IPS-15b (cell line): Measurements from ENCODE around the gene HOXA2.

ENCODE experiments used
- H3K27me3 ChIP-seq: one replicate; pipeline ENCODE4 v1.6.1; 2013; ENCODE audit warnings: low read length; ENCODE audit not compliant: control insufficient read depth, insufficient read depth
- H3K36me3 ChIP-seq: one replicate; pipeline ENCODE4 v1.6.1; 2013; ENCODE audit warnings: low read length; ENCODE audit not compliant: control insufficient read depth, insufficient read depth
- H3K4me1 ChIP-seq: one replicate; pipeline ENCODE4 v1.6.1; 2013; ENCODE audit warnings: mild to moderate bottlenecking, low read length; ENCODE audit not compliant: control insufficient read depth, insufficient read depth
- H3K4me3 ChIP-seq: one replicate; pipeline ENCODE4 v1.5.1; 2013; ENCODE audit warnings: low read depth, low read length
- H3K9ac ChIP-seq: one replicate; pipeline ENCODE4 v1.6.1; 2013; ENCODE audit warnings: low read depth, mild to moderate bottlenecking, low read length
- H3K9me3 ChIP-seq: one replicate; pipeline ENCODE4 v1.6.1; 2013; ENCODE audit warnings: mild to moderate bottlenecking, low read length; ENCODE audit not compliant: control insufficient read depth, insufficient read depth

Gene HOXA2

GRCh38 chr7:27119412-27119911 lies 17.0 kb upstream of the HOXA2 start:
- Histone ChIP-seq H3K4me3 (no peak overlapping the region), H3K27me3 (peaks cover 100% of the 10 kb centered on the region), H3K36me3 (no peaks in the 10 kb centered on the region), H3K9me3 (no peaks in the 10 kb centered on the region), H3K4me1 (no peaks in the 10 kb centered on the region), H3K9ac (no peak overlapping the region)

GRCh38 chr7:27118580-27118979 lies 16.1 kb upstream of the HOXA2 start:
- Histone ChIP-seq H3K9me3 (no peaks in the 10 kb centered on the region), H3K27me3 (peaks cover 96% of the 10 kb centered on the region), H3K4me3 (peak overlapping the region; percentile 8), H3K36me3 (no peaks in the 10 kb centered on the region), H3K4me1 (no peaks in the 10 kb centered on the region), H3K9ac (no peak overlapping the region)

DNA sequence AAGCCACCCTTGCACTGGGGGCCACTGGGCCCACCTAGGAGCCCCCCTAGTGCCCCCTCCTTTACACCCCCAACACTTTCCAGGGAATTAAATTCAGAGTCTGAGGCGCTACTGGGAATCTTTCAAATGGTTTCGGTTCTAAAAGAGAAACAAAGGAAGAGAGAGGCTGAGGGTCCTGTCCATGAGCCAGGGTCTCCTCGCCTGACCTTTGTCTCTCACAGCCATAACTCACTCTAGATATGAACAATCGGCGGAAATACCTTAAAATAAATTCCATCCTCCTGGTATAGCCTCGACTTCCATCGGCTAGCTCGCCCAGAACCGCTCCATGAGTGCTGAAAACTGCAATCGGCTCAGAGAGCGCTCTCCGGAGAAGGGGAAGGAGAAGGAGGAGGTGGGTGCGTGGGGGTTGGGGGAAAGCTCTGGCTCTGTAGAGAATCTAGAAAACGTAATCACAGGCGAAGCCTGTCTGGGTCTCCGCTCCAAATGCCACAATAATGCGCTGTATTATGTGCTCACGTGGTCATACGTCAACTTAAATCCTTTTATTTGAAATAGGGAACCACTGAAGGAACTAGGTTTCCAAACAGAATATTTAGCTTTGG lies 15.5 kb upstream of the HOXA2 start:
- no peaks in the 10 kb centered on the region for H3K36me3 ChIP-seq
- no peaks in the 10 kb centered on the region for H3K9me3 ChIP-seq
- H3K4me3 ChIP-seq = peak overlapping the region; percentile 13
- peaks cover 96% of the 10 kb centered on the region for H3K27me3 ChIP-seq
- H3K9ac ChIP-seq = no peak overlapping the region
- peaks cover 1% of the 10 kb centered on the region for H3K4me1 ChIP-seq

DNA sequence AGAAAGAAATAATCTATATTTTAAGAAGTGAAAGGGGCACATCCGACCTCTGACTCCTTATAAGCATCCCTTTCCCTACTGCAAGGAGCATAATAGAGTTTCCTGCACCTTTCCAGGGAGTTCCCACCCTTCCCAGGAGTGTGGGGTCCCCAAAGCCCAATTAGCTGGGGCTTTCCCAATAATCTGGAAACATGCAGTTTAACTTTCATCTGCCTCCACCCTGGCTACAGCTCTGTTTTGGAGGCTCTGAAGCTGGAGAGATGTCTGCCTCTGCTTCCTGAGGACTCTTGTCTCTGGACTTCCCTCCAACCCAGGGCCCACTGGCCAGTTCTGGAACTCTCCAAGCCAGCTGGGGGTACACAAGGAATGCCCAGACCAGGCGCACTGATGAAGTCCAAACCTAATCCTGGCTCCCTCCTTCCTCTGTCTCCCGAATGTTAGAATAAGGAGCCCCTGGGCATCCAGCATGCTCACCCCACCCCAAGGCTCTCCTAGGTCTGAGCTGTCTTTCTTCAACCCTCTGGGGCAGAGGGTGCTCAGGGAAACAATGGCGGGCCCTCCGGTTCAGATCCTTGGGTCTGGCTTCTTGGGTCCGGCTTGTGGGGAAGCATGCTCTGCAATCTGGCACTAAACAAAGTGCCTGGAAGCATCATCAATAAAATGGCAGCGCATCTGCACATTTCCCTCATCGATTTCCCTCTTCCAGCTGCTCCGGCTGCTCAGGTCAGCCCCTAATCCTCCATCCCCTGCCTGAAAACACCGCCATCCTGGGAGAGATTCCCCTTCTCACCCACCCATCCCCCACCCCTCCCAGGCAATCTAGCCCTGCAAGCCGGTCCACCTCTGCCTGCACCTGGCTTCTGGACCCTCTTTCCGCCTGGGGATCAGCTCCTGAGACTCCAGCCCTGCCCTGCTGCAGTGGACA lies 14.7 kb upstream of the HOXA2 start:
- Histone ChIP-seq H3K36me3 (no peaks in the 10 kb centered on the region), H3K4me3 (peak overlapping the region; percentile 13), H3K9ac (no peak overlapping the region), H3K4me1 (peaks cover 3% of the 10 kb centered on the region), H3K27me3 (peaks cover 96% of the 10 kb centered on the region), H3K9me3 (no peaks in the 10 kb centered on the region)

DNA sequence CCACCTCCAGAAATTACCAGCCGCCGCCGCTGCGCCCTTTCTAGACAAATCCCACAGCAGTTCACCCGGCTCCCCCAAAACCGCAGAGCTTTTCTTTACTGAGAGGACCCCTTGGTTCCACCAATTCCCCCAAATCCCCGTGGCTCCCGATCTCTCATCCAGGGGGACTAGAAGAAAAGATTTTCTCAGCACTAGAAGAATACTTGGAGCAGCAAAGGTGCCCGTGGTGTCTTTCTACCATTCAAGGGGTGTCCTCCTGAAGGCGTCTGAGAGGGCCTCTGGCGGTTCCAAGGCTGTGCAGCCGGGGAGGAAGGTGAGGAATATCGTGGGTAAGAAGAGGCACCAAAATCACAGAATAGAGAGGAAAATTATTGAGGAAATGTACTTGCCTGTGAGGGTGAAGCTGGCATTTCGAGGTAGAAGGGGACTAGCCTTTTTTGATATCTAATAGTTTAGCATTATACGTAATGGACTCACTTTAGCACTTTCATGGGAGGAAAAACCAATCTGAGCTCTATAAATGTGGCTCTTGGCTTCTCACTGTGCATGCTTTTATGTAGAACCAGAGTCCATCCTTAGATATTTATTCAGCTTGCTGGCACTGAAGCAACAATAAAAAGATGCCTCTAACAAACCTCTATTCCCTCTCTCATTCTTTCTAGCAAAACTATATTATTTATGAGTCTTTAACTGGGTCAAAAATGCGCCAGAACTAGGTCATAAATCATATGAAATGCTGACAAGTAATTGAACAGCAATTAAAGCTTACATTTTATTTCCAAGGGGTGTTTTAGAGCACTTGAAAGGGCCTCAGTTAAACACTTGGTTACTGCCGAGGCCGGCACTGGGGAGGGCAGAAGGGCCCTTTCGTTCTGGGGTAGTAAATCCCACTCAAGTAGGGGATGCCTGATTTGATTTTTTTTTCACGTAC lies 13.8 kb upstream of the HOXA2 start:
- Histone ChIP-seq H3K27me3 (peaks cover 96% of the 10 kb centered on the region), H3K9ac (no peak overlapping the region)

DNA sequence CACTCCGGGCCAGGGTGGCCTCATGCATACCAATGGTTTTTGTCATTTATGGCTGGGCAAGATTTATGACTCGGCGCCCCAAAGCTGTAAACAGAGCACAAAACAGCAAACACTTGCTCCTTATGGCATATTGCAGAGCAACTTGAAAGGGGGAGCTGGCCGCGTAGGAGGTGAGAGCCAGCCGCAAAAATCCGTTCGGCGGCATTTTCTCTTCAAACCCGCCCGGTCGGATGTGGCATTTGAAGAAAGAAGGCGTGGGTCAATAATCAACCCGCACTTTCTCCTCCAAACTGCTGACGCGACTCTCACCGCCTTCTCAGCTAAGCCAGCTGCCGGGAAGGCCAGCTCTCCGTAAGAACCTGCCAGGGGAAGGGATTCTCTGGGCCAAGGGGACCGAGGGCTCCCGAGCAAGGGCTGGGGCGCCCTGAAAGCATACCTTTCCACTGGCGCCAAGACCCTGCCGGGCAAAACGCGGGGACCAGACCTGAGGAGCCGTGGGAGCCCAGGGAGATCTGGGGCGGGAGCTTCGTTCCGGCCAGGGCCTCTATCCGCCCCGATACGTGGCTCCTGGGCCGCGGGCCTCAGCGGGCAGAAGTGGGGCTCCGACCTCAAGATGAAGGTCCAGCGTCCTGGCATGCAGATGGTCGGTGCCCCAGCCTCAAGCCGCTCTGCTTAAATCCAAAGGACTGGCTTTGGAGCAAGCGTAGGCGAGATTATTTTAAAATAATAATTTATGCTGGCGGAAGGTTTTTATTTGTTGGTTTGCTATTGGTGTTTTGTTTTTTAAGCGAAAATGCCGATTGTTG lies 12.9 kb upstream of the HOXA2 start:
- Histone ChIP-seq H3K9me3 (no peaks in the 10 kb centered on the region), H3K4me1 (peaks cover 3% of the 10 kb centered on the region), H3K27me3 (peaks cover 96% of the 10 kb centered on the region), H3K4me3 (peak overlapping the region; percentile 22), H3K9ac (no peak overlapping the region), H3K36me3 (no peaks in the 10 kb centered on the region)

More for the DNA sequence above, 13.8 kb upstream of the HOXA2 start:
- H3K4me3 ChIP-seq = no peak overlapping the region
- H3K36me3 ChIP-seq = no peaks in the 10 kb centered on the region
- peaks cover 3% of the 10 kb centered on the region for H3K4me1 ChIP-seq
- H3K9me3 ChIP-seq = no peaks in the 10 kb centered on the region

DNA sequence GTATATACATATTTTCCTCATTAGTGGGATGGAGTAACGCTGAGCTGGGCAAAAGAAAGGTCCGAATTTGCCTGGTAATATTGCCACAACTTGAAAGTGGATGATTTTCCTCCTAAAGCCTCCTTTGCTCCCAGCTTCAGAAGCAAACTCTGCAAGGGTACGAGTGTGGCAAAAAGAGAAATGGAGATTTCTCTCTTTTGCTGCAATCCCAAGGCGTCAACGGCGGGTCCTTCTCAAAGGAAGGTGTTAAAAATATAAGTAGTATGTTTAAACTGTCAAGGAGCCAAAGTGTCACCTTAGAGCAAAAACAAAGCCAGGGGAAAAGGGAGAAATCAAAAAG lies 12.4 kb upstream of the HOXA2 start:
- Histone ChIP-seq H3K36me3 (no peaks in the 10 kb centered on the region), H3K27me3 (peaks cover 96% of the 10 kb centered on the region), H3K9ac (no peak overlapping the region), H3K4me3 (no peak overlapping the region), H3K9me3 (no peaks in the 10 kb centered on the region), H3K4me1 (peaks cover 3% of the 10 kb centered on the region)

DNA sequence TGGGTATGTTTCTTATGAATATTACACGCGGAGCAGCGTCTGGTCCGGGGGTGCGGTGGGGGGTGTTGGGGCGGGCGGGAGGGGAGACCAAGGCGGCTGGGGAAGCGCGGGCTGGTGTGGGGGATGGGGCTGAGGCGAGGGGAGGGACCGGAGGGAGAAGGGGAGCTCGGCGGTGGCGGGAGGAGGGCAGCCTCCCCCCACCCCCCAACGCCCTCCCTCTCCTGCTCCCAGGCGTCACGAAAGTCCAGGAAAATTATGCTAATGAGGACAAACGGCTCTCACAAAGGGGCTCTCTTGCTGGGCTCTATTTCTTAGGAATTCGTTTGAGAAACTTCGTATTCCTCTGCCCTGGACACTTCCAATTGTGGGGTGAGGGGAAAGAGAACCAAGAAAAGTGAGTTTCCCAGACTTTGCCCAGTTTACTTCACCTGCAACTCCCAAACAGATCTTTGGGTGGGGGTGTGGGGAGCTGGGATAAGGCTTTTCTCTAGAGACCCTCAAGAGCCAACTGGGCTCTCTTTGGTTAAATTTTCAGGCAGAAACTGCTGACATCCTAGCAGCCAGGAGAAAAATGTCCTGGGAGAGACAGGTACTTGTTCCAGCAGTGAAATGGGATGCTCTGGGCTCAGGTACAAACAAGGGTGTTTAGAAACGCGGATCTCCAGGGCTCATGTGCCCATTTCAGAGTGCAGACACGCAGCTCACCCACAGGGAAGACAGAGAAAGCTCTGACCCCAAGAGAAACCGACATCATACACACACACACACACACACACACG lies 11.7 kb upstream of the HOXA2 start:
- no peak overlapping the region for H3K9ac ChIP-seq
- H3K36me3 ChIP-seq = no peaks in the 10 kb centered on the region
- peaks cover 96% of the 10 kb centered on the region for H3K27me3 ChIP-seq
- H3K4me1 ChIP-seq = peaks cover 3% of the 10 kb centered on the region
- no peaks in the 10 kb centered on the region for H3K9me3 ChIP-seq
- no peak overlapping the region for H3K4me3 ChIP-seq

DNA sequence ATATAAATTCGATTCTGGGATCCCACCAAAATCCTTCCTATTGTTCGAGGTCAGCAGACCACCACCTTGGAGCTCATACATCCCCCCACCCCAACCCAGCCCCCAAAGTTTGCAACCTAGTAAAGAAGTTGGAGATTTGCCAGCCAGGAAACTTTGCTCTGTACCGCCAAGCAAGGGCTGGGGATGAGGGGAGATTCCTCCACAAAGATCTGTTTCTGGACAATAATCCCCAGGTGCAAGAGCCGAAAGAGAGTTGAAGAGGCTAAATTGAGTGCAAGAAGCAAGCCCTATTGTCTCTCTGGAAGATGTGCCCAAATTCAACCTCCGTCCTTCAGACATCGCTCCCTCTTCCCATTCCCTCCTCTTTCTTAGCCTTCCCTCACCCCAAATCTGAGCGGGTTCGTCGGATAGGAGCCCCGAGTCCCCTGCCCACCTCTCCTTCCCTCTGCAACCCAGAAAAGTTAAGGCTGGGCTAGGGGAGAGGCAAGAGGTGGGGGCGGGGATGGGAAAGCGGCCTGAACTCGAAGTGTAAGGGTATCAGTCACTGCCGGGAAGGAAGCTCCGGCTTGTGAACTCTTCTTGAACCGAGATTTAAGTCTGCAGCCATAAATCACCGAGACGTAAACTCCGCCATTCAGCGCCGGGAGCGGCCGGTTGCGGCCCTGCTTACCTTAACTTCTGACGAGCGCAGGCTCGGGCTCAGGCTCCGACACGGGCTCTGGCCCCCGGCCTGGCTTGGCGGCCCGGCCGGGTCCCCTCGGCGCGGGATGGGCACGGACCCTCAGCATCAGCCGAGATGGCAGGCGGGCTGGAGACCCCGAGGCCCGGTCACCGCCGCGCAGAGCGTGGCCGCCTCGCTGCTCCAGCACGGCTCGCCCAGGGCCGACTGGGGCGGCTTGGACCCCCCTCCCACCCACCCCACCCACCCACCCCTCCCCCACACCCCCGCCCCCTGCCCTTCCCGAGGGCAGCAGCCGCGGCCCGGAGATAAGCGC lies 10.8 kb upstream of the HOXA2 start:
- peaks cover 3% of the 10 kb centered on the region for H3K4me1 ChIP-seq
- H3K9me3 ChIP-seq = no peaks in the 10 kb centered on the region
- H3K9ac ChIP-seq = no peak overlapping the region
- H3K36me3 ChIP-seq = no peaks in the 10 kb centered on the region
- peaks cover 96% of the 10 kb centered on the region for H3K27me3 ChIP-seq
- peak overlapping the region; percentile 37 for H3K4me3 ChIP-seq

GRCh38 chr7:27112361-27112760 lies 9.9 kb upstream of the HOXA2 start:
- H3K36me3 ChIP-seq = no peaks in the 10 kb centered on the region
- no peaks in the 10 kb centered on the region for H3K9me3 ChIP-seq
- H3K4me3 ChIP-seq = no peak overlapping the region
- peaks cover 3% of the 10 kb centered on the region for H3K4me1 ChIP-seq
- peaks cover 95% of the 10 kb centered on the region for H3K27me3 ChIP-seq
- H3K9ac ChIP-seq = no peak overlapping the region
